ENCODE results near the gene UBE2A.

The UBE2A gene

GRCh38 chrX:119614776-119615175 is 40.4 kb downstream of the UBE2A start:
- FAIRE-seq = no peak

- no peak for FAIRE-seq
These were observed 43.3 kb downstream of the UBE2A start for GRCh38 chrX:119617517-119618164.

GRCh38 chrX:119618439-119618838 is 44.1 kb downstream of the UBE2A start:
- FAIRE-seq = no peak

GRCh38 chrX:119622356-119623232 is 48.2 kb downstream of the UBE2A start:
- FAIRE-seq = no peak

GRCh38 chrX:119624417-119624816 is 50.1 kb downstream of the UBE2A start:
- no peak for FAIRE-seq

- no peak for FAIRE-seq
These were observed 50.7 kb downstream of the UBE2A start for GRCh38 chrX:119624951-119625668.

GRCh38 chrX:119625843-119626242 is 51.5 kb downstream of the UBE2A start:
- no peak for FAIRE-seq

Data from colon (tissue), 2 donors.